Panc1 (cell line): Measurements from ENCODE around the gene VPS4B. TPM values are rescaled to one million over a fixed set of nuclear protein-coding genes. Genes with fewer than 3 reads are reported as not detected.

Experiments
- ATAC-seq: fragments of 200-7000 bp; cut with Tn5 transposase; 2 replicates; pipeline ENCODE4 v1.9.1; 2020; ENCODE audit warnings: mild to moderate bottlenecking, moderate library complexity
- BruUV-seq: library from RNA; stranded (reverse); fragments of 400-500 nt; replicated peaks from 2 replicates; lab custom pipeline; 2021; lab: Mats Ljungman, UMichigan
- CTCF ChIA-PET: fragments of 300-600 bp; sonication (Branson Sonifier 250); formaldehyde crosslinking; loops from one replicate; lab custom pipeline; 2022; ENCODE audit warnings: antibody characterized with exemption; lab: Charles Lee
- POLR2A ChIA-PET: fragments of 300-600 bp; sonication (Branson Sonifier 250); formaldehyde crosslinking; loops from one replicate; lab custom pipeline; 2022; ENCODE audit warnings: antibody characterized with exemption; lab: Charles Lee
- DNase-seq: peaks from one replicate; pipeline ENCODE4 v3.0.0-alpha.2; 2010; ENCODE audit warnings: low read depth, low spot score
- H3K27ac ChIP-seq: 2 replicates; pipeline ENCODE4 v1.5.1; 2011; ENCODE audit warnings: mild to moderate bottlenecking, low read length, inconsistent platforms
- H3K27me3 ChIP-seq: fragments of 200-500 bp; sonication (Bioruptor generic); 2 replicates; pipeline ENCODE4 v1.6.0; 2014; ENCODE audit warnings: low read length, inconsistent platforms; ENCODE audit not compliant: control insufficient read depth, insufficient read depth
- H3K36me3 ChIP-seq: fragments of 200-500 bp; sonication (Bioruptor generic); 2 replicates; pipeline ENCODE4 v1.5.1; 2014; ENCODE audit warnings: inconsistent platforms, mild to moderate bottlenecking, low read length, moderate library complexity; ENCODE audit not compliant: control insufficient read depth, insufficient read depth
- H3K4me1 ChIP-seq: 2 replicates; pipeline ENCODE4 v1.5.1; 2011; ENCODE audit warnings: inconsistent platforms, mild to moderate bottlenecking, low read length, moderate library complexity; ENCODE audit not compliant: control insufficient read depth, insufficient read depth
- H3K4me3 ChIP-seq, 2 experiments: 2 replicates each; pipeline ENCODE4 v1.5.1; 2011 to 2012; ENCODE audit warnings: low read depth in 2 of 2, low read length in 2 of 2, mild to moderate bottlenecking in 2 of 2, inconsistent platforms in 1 of 2, moderate library complexity in 1 of 2
- H3K9me3 ChIP-seq: fragments of 200-500 bp; sonication (Bioruptor generic); 2 replicates; pipeline ENCODE4 v1.5.1; 2014; ENCODE audit warnings: low read depth, mild to moderate bottlenecking, inconsistent platforms, low read length, moderate library complexity; ENCODE audit not compliant: control insufficient read depth, insufficient read depth
- CTCF ChIP-seq: fragments of 450-650 bp; IDR thresholded peaks from 2 replicates; pipeline ENCODE4 v1.5.1; 2017; ENCODE audit warnings: mild to moderate bottlenecking
- POLR2AphosphoS5 ChIP-seq: IDR thresholded peaks from 2 replicates; pipeline ENCODE4 v1.6.1; 2012; ENCODE audit warnings: mild to moderate bottlenecking, low read depth, low read length, moderate library complexity
- SIN3A ChIP-seq: IDR thresholded peaks from 2 replicates; pipeline ENCODE4 v1.6.1; 2012; ENCODE audit warnings: low read depth, mild to moderate bottlenecking, low read length, moderate library complexity, borderline replicate concordance; ENCODE audit not compliant: insufficient read depth
- TCF7L2 ChIP-seq: IDR thresholded peaks from 2 replicates; pipeline ENCODE4 v1.6.1; 2011; ENCODE audit warnings: mild to moderate bottlenecking, low read depth, low read length, inconsistent platforms
- in situ Hi-C: cut with HindIII; loops from 2 replicates; pipeline ENCODE4 v1.10.0; 2016; ENCODE audit warnings: low sequenced_read_pairs, low pct_unique_long_range_greater_than_20kb
- intact Hi-C: fragments of 100-400 bp; cut with micrococcal nuclease; formaldehyde crosslinking; loops from one replicate; pipeline ENCODE4 v1.10.0; 2022; ENCODE audit not compliant: unreplicated experiment
- total RNA-seq: library from RNA; stranded (reverse); gene quantifications from one replicate; pipeline ENCODE4 v1.2.1, GENCODE V29; 2021; ENCODE audit not compliant: unreplicated experiment
- TF ChIP-seq, protein P1 (sequence below), 2 experiments: IDR thresholded peaks; 2 replicates each; pipeline ENCODE4 v1.6.1; 2011 to 2012; ENCODE audit warnings: low read depth in 2 of 2, control low read depth in 1 of 2, low read length in 1 of 2, mild to moderate bottlenecking in 1 of 2, moderate library complexity in 1 of 2; ENCODE audit not compliant: insufficient read depth in 1 of 2

Gene VPS4B
- total RNA-seq, 1 experiment from 2014 or later = 44.5 TPM

DNA sequence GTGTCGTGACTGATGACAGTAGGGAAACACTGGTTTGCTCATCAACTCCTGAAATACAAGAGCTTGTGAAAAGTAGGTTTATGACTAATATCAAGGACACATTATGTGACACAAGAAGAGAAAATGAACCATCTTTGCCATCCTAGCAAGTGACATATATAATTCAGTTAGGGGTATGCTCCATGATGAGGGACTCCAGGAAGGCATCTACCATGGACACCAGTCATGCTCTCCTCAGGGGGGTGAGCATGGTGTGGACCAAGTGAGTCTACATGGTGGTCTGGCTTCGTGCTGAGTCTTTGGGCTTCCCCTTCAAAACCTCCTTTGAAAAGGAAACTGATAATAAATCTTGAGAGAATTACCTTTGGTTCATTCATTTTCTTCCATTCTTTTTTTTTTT, 42.8 kb upstream of the VPS4B start:
- H3K36me3 ChIP-seq = no peaks in the 10 kb centered on the region
- no peak for DNase-seq
- ATAC-seq = no peak
- no peak overlapping the region for H3K4me3 ChIP-seq
- BruUV-seq = no TSS peak
- no peak overlapping the region for H3K27ac ChIP-seq
- intact Hi-C loops = no loop called here
- TF ChIP-seq TCF7L2 (no peak), CTCF (no peak), SIN3A (no peak), POLR2AphosphoS5 (no peak)
- TF ChIP-seq, protein P1, sequence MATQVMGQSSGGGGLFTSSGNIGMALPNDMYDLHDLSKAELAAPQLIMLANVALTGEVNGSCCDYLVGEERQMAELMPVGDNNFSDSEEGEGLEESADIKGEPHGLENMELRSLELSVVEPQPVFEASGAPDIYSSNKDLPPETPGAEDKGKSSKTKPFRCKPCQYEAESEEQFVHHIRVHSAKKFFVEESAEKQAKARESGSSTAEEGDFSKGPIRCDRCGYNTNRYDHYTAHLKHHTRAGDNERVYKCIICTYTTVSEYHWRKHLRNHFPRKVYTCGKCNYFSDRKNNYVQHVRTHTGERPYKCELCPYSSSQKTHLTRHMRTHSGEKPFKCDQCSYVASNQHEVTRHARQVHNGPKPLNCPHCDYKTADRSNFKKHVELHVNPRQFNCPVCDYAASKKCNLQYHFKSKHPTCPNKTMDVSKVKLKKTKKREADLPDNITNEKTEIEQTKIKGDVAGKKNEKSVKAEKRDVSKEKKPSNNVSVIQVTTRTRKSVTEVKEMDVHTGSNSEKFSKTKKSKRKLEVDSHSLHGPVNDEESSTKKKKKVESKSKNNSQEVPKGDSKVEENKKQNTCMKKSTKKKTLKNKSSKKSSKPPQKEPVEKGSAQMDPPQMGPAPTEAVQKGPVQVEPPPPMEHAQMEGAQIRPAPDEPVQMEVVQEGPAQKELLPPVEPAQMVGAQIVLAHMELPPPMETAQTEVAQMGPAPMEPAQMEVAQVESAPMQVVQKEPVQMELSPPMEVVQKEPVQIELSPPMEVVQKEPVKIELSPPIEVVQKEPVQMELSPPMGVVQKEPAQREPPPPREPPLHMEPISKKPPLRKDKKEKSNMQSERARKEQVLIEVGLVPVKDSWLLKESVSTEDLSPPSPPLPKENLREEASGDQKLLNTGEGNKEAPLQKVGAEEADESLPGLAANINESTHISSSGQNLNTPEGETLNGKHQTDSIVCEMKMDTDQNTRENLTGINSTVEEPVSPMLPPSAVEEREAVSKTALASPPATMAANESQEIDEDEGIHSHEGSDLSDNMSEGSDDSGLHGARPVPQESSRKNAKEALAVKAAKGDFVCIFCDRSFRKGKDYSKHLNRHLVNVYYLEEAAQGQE (IDR thresholded peaks at IDR 0.05; ENCODE audit: insufficient read depth in 1 of 2, low read depth in 2 of 2, low read length in 1 of 2) = no peak
- H3K4me1 ChIP-seq = no peaks in the 10 kb centered on the region
- in situ Hi-C loops = no loop called here
- ChIA-PET CTCF (no interaction called here), POLR2A (no interaction called here)
- H3K27me3 ChIP-seq = no peaks in the 10 kb centered on the region; the same call in 1 of the 2 replicates
- no peaks in the 10 kb centered on the region for H3K9me3 ChIP-seq

- ChIA-PET POLR2A (no interaction called here), CTCF (no interaction called here)
- in situ Hi-C loops (no loop called here), intact Hi-C loops (no loop called here)
- no peaks in the 10 kb centered on the region for H3K4me1 ChIP-seq
- H3K4me3 ChIP-seq = no peak overlapping the region
- no peak overlapping the region for H3K27ac ChIP-seq
- no peak for DNase-seq
- no peaks in the 10 kb centered on the region for H3K36me3 ChIP-seq
- TF ChIP-seq POLR2AphosphoS5 = no peak
- TF ChIP-seq TCF7L2 = no peak
- TF ChIP-seq, protein P1 (IDR thresholded peaks at IDR 0.05; ENCODE audit: insufficient read depth in 1 of 2, low read depth in 2 of 2, low read length in 1 of 2) = no peak
- TF ChIP-seq SIN3A = no peak
- no peaks in the 10 kb centered on the region; the same call in 1 of the 2 replicates for H3K27me3 ChIP-seq
- no peak for ATAC-seq
- no peaks in the 10 kb centered on the region for H3K9me3 ChIP-seq
- no TSS peak for BruUV-seq
These were observed 42.2 kb upstream of the VPS4B start for GRCh38 chr18:63464434-63464833.
